WERI-Rb-1 (cell line): ENCODE measurements around the gene SOX6.

Source experiments
- DNase-seq: peaks from one replicate; pipeline ENCODE4 v3.0.0-alpha.2; 2020
- H3K27ac ChIP-seq: fragments of 250-450 bp; sonication (Bioruptor Pico); 2 replicates; pipeline ENCODE4 v1.5.1; 2020; ENCODE audit warnings: mild to moderate bottlenecking, moderate library complexity
- H3K27me3 ChIP-seq: fragments of 250-450 bp; sonication (Bioruptor Pico); 2 replicates; pipeline ENCODE4 v1.5.1; 2021; ENCODE audit warnings: mild to moderate bottlenecking, low read depth, moderate library complexity; ENCODE audit not compliant: insufficient read depth, severe bottlenecking
- H3K36me3 ChIP-seq: fragments of 250-450 bp; sonication (Bioruptor Pico); 2 replicates; pipeline ENCODE4 v1.5.1; 2020; ENCODE audit warnings: mild to moderate bottlenecking, moderate library complexity
- H3K4me3 ChIP-seq: 2 replicates; pipeline ENCODE4 v1.5.1; 2011; ENCODE audit warnings: low read depth, mild to moderate bottlenecking, control low read depth, low read length
- H3K9me3 ChIP-seq: fragments of 250-450 bp; sonication (Bioruptor Pico); 2 replicates; pipeline ENCODE4 v1.5.1; 2021; ENCODE audit warnings: mild to moderate bottlenecking, moderate library complexity; ENCODE audit not compliant: severe bottlenecking
- TF ChIP-seq, protein P1 (sequence below): IDR thresholded peaks from 2 replicates; pipeline ENCODE4 v1.5.1; 2011; ENCODE audit warnings: low read depth, mild to moderate bottlenecking, control low read depth, inconsistent platforms, low read length

Gene SOX6

DNA sequence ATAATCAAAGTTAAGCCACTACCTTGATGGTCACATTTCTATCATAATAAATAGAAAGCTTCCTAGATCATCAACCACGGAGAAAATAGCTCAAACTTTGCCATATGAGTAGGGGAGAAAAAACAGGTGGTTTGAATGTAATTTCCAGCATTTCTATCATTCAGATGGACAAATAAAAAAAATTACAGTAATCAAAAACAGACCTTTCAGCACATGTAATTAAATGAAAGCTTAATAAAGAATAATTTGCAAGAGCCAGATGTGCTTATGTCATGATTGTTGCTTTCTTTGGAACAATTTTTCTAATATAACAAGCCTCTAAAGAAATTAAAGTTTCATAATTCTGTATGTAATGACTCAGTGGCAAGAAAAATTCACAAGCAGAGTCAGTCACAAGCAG is 297.0 kb downstream of the SOX6 start:
- TF ChIP-seq, protein P1, sequence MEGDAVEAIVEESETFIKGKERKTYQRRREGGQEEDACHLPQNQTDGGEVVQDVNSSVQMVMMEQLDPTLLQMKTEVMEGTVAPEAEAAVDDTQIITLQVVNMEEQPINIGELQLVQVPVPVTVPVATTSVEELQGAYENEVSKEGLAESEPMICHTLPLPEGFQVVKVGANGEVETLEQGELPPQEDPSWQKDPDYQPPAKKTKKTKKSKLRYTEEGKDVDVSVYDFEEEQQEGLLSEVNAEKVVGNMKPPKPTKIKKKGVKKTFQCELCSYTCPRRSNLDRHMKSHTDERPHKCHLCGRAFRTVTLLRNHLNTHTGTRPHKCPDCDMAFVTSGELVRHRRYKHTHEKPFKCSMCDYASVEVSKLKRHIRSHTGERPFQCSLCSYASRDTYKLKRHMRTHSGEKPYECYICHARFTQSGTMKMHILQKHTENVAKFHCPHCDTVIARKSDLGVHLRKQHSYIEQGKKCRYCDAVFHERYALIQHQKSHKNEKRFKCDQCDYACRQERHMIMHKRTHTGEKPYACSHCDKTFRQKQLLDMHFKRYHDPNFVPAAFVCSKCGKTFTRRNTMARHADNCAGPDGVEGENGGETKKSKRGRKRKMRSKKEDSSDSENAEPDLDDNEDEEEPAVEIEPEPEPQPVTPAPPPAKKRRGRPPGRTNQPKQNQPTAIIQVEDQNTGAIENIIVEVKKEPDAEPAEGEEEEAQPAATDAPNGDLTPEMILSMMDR, result no peak
- no peak overlapping the region for H3K27ac ChIP-seq
- no peak overlapping the region for H3K4me3 ChIP-seq
- DNase-seq, result no peak
- no peaks in the 10 kb centered on the region for H3K27me3 ChIP-seq
- H3K36me3 ChIP-seq, result no peaks in the 10 kb centered on the region
- H3K9me3 ChIP-seq, result no peaks in the 10 kb centered on the region

DNA sequence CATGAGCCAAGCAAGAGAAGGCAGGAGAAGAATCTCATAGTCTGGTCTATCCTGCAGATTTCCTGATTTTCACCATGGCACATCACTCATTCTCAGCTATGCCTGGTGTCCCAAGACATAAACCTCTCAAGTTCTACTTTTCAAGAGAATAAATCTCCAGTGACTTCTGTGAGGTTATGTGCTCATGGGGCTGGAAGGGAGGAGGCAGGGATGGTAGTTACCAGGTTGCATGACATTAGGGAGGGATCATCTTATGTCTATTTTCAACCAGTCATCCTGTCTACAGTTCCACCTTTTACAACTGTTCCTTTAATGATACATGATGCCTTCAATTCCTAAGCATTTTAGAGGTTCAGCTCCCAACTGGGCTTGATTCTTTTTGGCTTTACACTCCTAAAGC is 297.7 kb downstream of the SOX6 start:
- Histone ChIP-seq H3K4me3 (no peak overlapping the region), H3K36me3 (no peaks in the 10 kb centered on the region), H3K27ac (no peak overlapping the region), H3K9me3 (no peaks in the 10 kb centered on the region), H3K27me3 (no peaks in the 10 kb centered on the region)
- DNase-seq, result no peak
- TF ChIP-seq, protein P1, result no peak

DNA sequence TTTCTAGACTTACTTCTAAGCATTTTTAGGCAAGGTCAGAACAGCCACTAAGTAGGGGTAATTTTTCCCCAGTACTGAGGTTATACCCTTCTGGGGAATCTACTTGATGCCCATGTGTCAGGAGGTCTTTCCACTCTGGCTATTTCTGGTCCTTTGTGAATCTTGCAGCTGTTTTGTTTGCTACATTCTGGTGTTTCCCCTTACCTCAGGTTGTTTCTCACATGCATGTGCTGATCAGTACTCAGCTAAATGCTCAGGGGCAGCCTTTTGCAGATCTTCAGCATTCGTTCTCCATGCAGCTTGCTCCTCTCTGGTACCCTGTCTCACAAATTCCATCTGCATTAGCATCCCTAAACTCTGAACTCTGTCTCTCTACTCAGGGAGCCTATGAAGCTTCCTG is 303.6 kb downstream of the SOX6 start:
- Histone ChIP-seq H3K36me3 (no peaks in the 10 kb centered on the region), H3K27ac (no peak overlapping the region), H3K9me3 (no peaks in the 10 kb centered on the region), H3K4me3 (no peak overlapping the region), H3K27me3 (no peaks in the 10 kb centered on the region)
- TF ChIP-seq, protein P1, result no peak
- no peak for DNase-seq

DNA sequence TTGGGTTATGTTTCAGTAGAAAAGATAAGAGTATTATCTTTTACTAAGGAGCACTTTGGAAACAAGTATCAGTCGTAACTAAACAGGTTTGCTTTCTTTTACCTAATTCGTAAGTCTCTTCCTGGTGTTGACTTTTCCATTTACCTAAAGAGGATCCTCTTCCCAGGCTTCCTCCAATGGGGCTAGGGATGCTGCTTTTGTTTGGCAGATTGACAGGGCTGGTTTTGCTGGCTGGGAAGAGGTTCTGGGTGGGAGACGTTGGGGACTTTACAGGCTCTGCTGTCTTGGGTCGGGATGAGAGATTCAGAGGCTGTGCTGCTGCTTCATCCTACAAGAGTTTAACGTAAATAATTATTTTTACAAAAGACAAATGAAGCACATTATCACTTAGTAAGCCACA is 306.7 kb downstream of the SOX6 start:
- DNase-seq, result no peak
- Histone ChIP-seq H3K27me3 (no peaks in the 10 kb centered on the region), H3K9me3 (no peaks in the 10 kb centered on the region), H3K27ac (no peak overlapping the region), H3K36me3 (no peaks in the 10 kb centered on the region), H3K4me3 (no peak overlapping the region)
- TF ChIP-seq, protein P1, result no peak

DNA sequence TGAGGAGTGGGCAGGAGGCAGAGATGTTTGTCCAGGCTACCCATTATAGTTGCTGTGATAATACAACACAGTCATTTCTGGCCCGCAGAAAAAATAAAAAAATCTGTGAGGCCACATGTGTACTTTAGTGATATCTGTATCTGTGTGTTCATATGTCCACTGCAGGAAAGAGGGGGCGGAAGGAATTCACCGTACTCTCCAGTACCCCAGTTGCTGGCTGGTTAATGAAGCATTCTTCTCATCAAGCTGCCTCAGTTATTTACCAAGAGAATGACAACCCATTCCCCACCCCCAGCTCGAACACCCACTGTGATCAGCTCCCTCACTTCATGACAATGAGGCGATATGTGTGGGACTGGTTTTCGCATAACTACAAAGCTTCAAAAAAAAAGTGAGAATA is 309.3 kb downstream of the SOX6 start:
- Histone ChIP-seq H3K27ac (no peak overlapping the region), H3K4me3 (no peak overlapping the region), H3K36me3 (no peaks in the 10 kb centered on the region), H3K9me3 (no peaks in the 10 kb centered on the region), H3K27me3 (no peaks in the 10 kb centered on the region)
- no peak for DNase-seq
- TF ChIP-seq, protein P1, result no peak

DNA sequence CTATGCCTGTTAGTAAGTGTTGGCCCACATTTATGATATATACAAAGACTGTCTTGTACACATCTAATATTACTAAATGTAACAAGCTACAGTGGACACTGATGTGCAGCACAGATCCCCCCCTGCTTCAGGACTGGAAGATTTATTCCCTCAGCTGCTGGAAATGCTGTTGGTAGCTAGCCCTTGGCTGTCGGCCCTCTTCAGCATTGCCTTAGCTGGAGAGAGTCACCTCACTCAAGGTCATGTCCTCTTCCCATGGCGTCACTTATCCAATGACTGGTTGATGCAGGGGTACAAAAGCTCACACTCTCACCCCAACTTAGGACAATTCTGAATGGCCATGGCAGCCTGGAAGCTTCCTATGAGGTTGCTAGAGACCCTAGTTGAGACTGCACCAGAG is 312.7 kb downstream of the SOX6 start:
- Histone ChIP-seq H3K27me3 (no peaks in the 10 kb centered on the region), H3K9me3 (no peaks in the 10 kb centered on the region), H3K36me3 (no peaks in the 10 kb centered on the region), H3K27ac (no peak overlapping the region), H3K4me3 (no peak overlapping the region)
- DNase-seq, result no peak
- TF ChIP-seq, protein P1, result no peak
